ENCODE results near the gene HGFAC.
A peak's percentile ranks its signal among the peaks of the same experiment; 100 is the strongest.

The HGFAC gene

GRCh38 chr4:3416270-3416669 is 25.5 kb upstream of the HGFAC start:
- Mint-ChIP-seq H3K9me3 (no peaks in the 10 kb centered on the region), H3K27ac (no peak overlapping the region), H3K4me1 (peaks cover 6% of the 10 kb centered on the region), H3K36me3 (peaks cover 6% of the 10 kb centered on the region), H3K4me3 (no peak overlapping the region), H3K27me3 (peaks cover 10% of the 10 kb centered on the region)
- DNase-seq (ENCODE audit: low spot score in 2 of 2) (no peak), ATAC-seq (ENCODE audit: low read depth) (no peak)

- peaks cover 6% of the 10 kb centered on the region for H3K4me1 Mint-ChIP-seq
- H3K27ac Mint-ChIP-seq: no peak overlapping the region
- no peak for ATAC-seq (ENCODE audit: low read depth)
- peaks cover 10% of the 10 kb centered on the region for H3K27me3 Mint-ChIP-seq
- no peak for DNase-seq (ENCODE audit: low spot score in 2 of 2)
- H3K36me3 Mint-ChIP-seq: peaks cover 6% of the 10 kb centered on the region
- H3K4me3 Mint-ChIP-seq: no peak overlapping the region
- H3K9me3 Mint-ChIP-seq: no peaks in the 10 kb centered on the region
These were observed 24.9 kb upstream of the HGFAC start for GRCh38 chr4:3416821-3417221.

- peaks cover 6% of the 10 kb centered on the region for H3K4me1 Mint-ChIP-seq
- no peaks in the 10 kb centered on the region for H3K9me3 Mint-ChIP-seq
- H3K27me3 Mint-ChIP-seq: peaks cover 10% of the 10 kb centered on the region
- DNase-seq (ENCODE audit: low spot score in 2 of 2) (no peak), ATAC-seq (ENCODE audit: low read depth) (no peak)
- peaks cover 6% of the 10 kb centered on the region for H3K36me3 Mint-ChIP-seq
- no peak overlapping the region for H3K4me3 Mint-ChIP-seq
- no peak overlapping the region for H3K27ac Mint-ChIP-seq
These were observed 24.3 kb upstream of the HGFAC start for GRCh38 chr4:3417448-3417847.

DNA sequence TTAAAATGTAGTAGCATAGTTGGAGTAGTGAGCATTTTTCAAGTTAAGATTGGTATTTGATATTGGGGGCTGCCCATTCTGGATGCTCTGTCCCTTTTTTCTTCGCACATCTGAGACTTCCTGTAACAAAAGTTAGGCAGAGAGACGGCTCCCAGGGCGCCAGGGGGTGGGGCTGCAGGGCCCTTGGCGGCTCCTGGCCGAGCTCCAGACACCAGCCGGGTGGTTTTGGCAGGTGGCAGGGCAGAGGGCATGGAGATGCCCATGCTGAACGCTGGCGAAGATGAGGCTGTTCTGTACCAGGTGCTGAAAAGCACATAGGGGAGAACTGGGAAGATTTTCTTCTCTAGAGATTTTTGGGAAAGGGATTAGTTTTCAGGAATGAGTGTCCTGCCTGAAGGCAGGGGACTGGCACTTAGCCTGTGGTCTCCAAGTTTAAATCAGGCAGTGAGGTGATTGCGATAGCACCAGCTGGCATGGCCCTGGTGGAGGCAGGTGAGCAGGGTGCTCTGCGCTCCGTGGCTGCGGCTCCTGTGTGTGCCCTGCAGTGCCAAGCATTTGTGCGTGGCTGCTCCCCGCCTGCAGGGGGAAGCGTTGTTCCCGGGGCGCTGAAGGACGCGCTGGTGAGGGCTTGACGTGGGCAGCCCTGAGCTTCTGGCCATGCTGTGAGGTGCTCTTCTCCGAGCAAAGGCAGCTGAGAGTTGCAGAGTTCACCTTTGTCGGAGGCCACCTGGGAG is 23.6 kb upstream of the HGFAC start:
- no peaks in the 10 kb centered on the region for H3K9me3 Mint-ChIP-seq
- H3K27me3 Mint-ChIP-seq: peaks cover 10% of the 10 kb centered on the region
- no peak overlapping the region for H3K4me3 Mint-ChIP-seq
- H3K27ac Mint-ChIP-seq: no peak overlapping the region
- peaks cover 6% of the 10 kb centered on the region for H3K4me1 Mint-ChIP-seq
- ATAC-seq (ENCODE audit: low read depth): no peak
- DNase-seq (ENCODE audit: low spot score in 2 of 2): no peak
- peaks cover 6% of the 10 kb centered on the region for H3K36me3 Mint-ChIP-seq

DNA sequence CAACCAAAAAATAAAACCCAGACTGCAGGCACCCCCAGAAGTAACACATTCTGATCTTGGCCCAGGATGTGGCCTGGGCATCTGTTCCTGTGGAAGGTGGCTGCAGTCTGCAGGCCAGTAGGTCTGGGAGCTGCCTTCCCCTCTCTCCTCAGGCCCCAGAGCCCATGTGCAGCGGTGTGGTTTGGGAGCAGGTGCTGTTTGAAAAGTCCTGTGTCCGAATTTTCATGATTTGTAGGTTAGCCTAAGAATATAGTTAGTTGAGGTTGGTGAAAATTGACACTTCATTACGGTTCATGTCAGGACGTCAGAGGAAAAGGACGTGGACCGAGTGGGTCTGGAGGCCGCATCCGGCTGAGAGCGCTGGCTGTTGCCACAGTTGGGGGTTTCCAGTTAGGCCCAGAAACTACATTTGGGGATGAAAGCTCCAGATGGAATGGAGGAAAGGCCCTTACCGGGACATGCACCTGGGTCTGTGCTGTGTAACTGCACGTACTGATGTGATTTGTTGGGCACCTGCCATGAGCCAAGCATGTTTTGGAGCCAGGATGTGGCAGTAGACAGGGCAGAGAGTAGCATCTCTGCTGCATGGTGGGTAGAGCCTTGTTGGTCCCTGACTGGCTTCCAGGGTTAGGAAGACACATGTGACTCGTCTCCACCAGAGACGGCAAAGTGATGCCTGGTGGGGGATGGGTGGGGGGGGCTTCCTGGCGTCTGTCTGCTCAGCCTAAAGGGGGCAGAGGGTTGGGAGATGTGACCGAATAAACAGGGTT is 21.7 kb upstream of the HGFAC start:
- no peak overlapping the region for H3K27ac Mint-ChIP-seq
- no peak overlapping the region for H3K4me3 Mint-ChIP-seq
- no peaks in the 10 kb centered on the region for H3K9me3 Mint-ChIP-seq
- H3K27me3 Mint-ChIP-seq: peaks cover 2% of the 10 kb centered on the region
- ATAC-seq (ENCODE audit: low read depth): no peak
- DNase-seq (ENCODE audit: low spot score in 2 of 2): no peak
- H3K36me3 Mint-ChIP-seq: peaks cover 2% of the 10 kb centered on the region
- no peaks in the 10 kb centered on the region for H3K4me1 Mint-ChIP-seq

GRCh38 chr4:3420606-3420955 is 21.2 kb upstream of the HGFAC start:
- Mint-ChIP-seq H3K9me3 (no peaks in the 10 kb centered on the region), H3K27ac (no peak overlapping the region)
- no peak for ATAC-seq (ENCODE audit: low read depth)

GRCh38 chr4:3420956-3421355 is 20.8 kb upstream of the HGFAC start:
- Mint-ChIP-seq H3K4me1 (peaks cover 2% of the 10 kb centered on the region), H3K9me3 (no peaks in the 10 kb centered on the region), H3K27me3 (peaks cover 1% of the 10 kb centered on the region), H3K27ac (no peak overlapping the region), H3K4me3 (no peak overlapping the region), H3K36me3 (peaks cover 2% of the 10 kb centered on the region)
- ATAC-seq (ENCODE audit: low read depth) (no peak), DNase-seq (ENCODE audit: low spot score in 2 of 2) (no peak)

More at GRCh38 chr4:3420606-3420955, 21.2 kb upstream of the HGFAC start:
- Mint-ChIP-seq H3K4me1 (peaks cover 2% of the 10 kb centered on the region), H3K36me3 (peaks cover 2% of the 10 kb centered on the region), H3K27me3 (peaks cover 1% of the 10 kb centered on the region), H3K4me3 (no peak overlapping the region)
- no peak for DNase-seq (ENCODE audit: low spot score in 2 of 2)

- H3K9me3 Mint-ChIP-seq: no peaks in the 10 kb centered on the region
- ATAC-seq (ENCODE audit: low read depth): no peak
- H3K27ac Mint-ChIP-seq: no peak overlapping the region
- peaks cover 4% of the 10 kb centered on the region for H3K4me1 Mint-ChIP-seq
- no peak overlapping the region for H3K4me3 Mint-ChIP-seq
- H3K36me3 Mint-ChIP-seq: peaks cover 2% of the 10 kb centered on the region
- no peak for DNase-seq (ENCODE audit: low spot score in 2 of 2)
- peaks cover 1% of the 10 kb centered on the region for H3K27me3 Mint-ChIP-seq
These were observed 20.3 kb upstream of the HGFAC start for GRCh38 chr4:3421470-3421869.

DNA sequence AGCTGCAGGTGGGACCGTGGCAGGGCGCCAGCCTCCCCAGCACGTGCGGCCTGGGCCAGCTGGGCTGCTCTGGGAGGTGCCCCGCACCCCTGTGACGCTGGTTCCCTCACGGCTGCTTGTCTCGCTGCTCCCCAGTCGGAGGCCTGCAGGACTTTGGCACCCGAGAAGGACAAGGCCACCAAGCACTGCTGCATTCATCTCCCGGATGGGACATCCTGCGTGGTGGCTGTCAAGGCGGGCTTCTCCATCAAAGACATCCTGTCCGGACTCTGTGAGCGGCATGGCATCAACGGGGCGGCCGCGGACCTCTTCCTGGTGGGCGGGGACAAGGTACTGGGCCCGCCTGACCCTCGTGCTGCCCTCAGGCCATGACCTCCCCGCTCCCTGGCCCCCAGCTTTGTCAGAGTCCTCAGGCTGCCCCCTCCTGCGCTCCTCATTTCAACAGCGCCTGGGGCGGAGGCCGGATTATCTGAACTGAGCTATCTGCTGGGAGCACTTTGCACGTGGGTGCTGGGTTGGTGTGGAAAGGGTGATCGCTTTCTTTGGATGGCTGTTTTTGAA is 19.4 kb upstream of the HGFAC start:
- H3K27ac Mint-ChIP-seq: no peak overlapping the region
- H3K4me1 Mint-ChIP-seq: peaks cover 6% of the 10 kb centered on the region
- peaks cover 1% of the 10 kb centered on the region for H3K27me3 Mint-ChIP-seq
- H3K36me3 Mint-ChIP-seq: peaks cover 2% of the 10 kb centered on the region
- H3K4me3 Mint-ChIP-seq: no peak overlapping the region
- DNase-seq (ENCODE audit: low spot score in 2 of 2) (no peak), ATAC-seq (ENCODE audit: low read depth) (no peak)
- H3K9me3 Mint-ChIP-seq: no peaks in the 10 kb centered on the region

DNA sequence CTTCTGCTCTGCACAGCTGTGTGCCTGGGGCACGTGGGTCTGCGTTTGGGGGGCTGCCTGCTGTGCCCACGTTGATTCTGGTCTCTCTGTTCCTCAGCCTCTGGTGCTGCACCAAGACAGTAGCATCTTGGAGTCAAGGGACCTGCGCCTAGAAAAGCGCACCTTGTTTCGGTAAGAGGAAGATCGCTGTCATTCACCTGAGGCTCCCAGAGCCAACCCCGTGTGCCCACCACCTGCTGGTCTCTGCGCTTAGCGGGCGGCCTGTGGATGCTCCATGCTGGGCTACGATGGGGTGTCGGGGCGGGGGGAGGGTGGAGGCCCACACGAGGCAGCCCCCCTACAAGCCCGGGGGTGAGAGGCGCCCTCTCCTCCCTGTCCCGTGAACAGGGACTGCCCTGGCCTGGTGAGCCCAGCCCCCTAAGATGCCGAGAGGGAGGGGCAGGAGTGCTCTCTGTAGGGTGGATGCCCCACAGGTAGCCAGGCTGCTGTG is 18.9 kb upstream of the HGFAC start:
- H3K4me1 Mint-ChIP-seq: peaks cover 6% of the 10 kb centered on the region
- H3K4me3 Mint-ChIP-seq: no peak overlapping the region
- H3K36me3 Mint-ChIP-seq: peaks cover under 1% of the 10 kb centered on the region
- DNase-seq (ENCODE audit: low spot score in 2 of 2): no peak
- H3K27ac Mint-ChIP-seq: no peak overlapping the region
- H3K9me3 Mint-ChIP-seq: no peaks in the 10 kb centered on the region
- peaks cover under 1% of the 10 kb centered on the region for H3K27me3 Mint-ChIP-seq
- no peak for ATAC-seq (ENCODE audit: low read depth)

DNA sequence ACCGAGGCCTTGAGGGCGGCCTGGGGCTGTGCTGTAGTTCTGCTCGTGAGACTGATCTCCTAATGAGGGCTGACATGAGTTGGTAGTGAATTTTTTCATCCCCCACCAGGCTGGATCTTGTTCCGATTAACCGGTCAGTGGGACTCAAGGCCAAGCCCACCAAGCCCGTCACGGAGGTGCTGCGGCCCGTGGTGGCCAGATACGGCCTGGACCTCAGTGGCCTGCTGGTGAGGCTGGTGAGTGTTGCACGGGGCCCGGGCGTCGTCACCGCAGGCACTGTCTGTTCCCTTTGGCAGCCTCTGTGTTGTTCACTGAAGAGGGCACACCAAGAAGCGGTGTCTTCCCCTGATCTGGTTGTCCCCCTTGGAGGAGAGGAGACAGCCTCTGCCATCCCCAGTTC is 18.4 kb upstream of the HGFAC start:
- DNase-seq (ENCODE audit: low spot score in 2 of 2): no peak
- Mint-ChIP-seq H3K4me3 (no peak overlapping the region), H3K4me1 (peaks cover 6% of the 10 kb centered on the region), H3K36me3 (no peaks in the 10 kb centered on the region), H3K27ac (no peak overlapping the region), H3K27me3 (no peaks in the 10 kb centered on the region), H3K9me3 (no peaks in the 10 kb centered on the region)
- no peak for ATAC-seq (ENCODE audit: low read depth)

GRCh38 chr4:3423952-3424351 is 17.8 kb upstream of the HGFAC start:
- H3K27ac Mint-ChIP-seq: no peak overlapping the region
- peaks cover 6% of the 10 kb centered on the region for H3K4me1 Mint-ChIP-seq
- ATAC-seq (ENCODE audit: low read depth) (no peak), DNase-seq (ENCODE audit: low spot score in 2 of 2) (no peak)
- no peaks in the 10 kb centered on the region for H3K27me3 Mint-ChIP-seq
- no peaks in the 10 kb centered on the region for H3K36me3 Mint-ChIP-seq
- no peak overlapping the region for H3K4me3 Mint-ChIP-seq
- H3K9me3 Mint-ChIP-seq: no peaks in the 10 kb centered on the region

- Mint-ChIP-seq H3K4me1 (peaks cover 6% of the 10 kb centered on the region), H3K27ac (no peak overlapping the region), H3K4me3 (no peak overlapping the region), H3K27me3 (no peaks in the 10 kb centered on the region), H3K36me3 (no peaks in the 10 kb centered on the region), H3K9me3 (no peaks in the 10 kb centered on the region)
- ATAC-seq (ENCODE audit: low read depth) (no peak), DNase-seq (ENCODE audit: low spot score in 2 of 2) (no peak)
These were observed 17.2 kb upstream of the HGFAC start for GRCh38 chr4:3424522-3425095.

- Mint-ChIP-seq H3K9me3 (no peaks in the 10 kb centered on the region), H3K4me3 (no peak overlapping the region), H3K36me3 (no peaks in the 10 kb centered on the region), H3K4me1 (peaks cover 6% of the 10 kb centered on the region), H3K27me3 (no peaks in the 10 kb centered on the region), H3K27ac (no peak overlapping the region)
- DNase-seq (ENCODE audit: low spot score in 2 of 2) (no peak), ATAC-seq (ENCODE audit: low read depth) (peak; percentile 72)
These were observed 15.2 kb upstream of the HGFAC start for GRCh38 chr4:3426465-3427133.

Measured in memory B cell (primary cell).